Activated T-helper 1 cell treated with anti-CD3 and anti-CD28 coated beads, Interleukin-2, amount 50 U/mL, for 16 hours (primary cell): ENCODE measurements around the gene TNNI3K.

Experiments
- DNase-seq, 2 donors: peaks; one replicate each; pipeline ENCODE4 v3.0.0-alpha.2; 2020; ENCODE audit warnings: low read depth in 1 of 2, low spot score in 1 of 2

The TNNI3K gene

DNA sequence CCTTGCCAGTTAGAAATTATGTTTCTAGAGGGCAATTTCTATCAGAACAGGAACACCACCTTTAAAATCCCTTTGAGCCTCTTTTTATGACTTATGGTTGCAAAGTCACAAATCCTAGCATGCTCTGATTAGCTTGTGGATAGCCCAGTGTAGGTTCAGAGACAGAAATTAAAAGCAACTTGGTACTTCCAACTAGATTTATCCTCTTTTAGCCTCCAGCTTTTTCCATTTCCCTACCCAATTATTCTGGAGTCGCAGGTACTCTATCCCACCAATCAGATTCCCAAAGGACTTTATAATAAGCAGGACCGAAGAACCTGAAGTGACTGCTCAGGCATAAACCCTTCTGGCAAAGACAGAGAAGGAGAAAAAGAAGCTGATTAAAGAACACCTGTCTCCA lies 310.6 kb downstream of the TNNI3K start:
- DNase-seq, result no peak

DNA sequence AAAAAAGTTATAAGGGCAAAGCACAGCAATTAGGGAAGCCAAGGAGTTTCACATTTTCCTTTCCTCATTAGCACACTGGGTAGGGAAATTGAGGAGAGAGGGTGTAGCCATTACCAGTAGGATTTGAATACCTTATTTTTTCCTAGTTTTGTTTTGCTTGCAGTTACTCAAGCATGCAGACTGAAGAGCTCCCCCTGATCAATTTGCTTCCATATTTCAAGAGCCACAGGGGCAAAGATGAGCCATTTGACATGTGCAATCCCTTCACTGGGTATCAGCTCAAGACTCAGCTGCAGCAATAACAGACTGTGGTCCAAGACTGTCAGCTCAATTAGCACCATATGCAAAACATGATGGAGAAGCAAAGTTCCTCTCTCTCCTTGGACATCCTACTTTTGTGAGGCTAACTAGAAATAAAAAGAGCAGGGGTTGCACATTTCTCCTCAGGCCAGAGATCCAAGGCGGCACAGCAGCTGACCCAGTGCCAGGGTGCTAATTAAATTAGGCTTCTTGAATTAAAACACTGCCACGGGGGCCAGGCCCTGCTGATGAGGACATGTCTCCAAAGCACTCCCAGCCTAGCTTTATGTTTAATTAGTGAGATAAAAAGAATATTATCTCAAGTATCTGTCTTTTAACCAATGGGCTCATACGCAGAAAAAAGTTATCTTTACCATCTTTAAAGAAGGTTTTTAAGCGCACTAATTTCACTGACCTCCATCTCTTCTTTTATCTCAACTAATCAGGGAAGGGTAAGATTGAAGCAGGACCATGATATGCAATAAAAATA lies 314.0 kb downstream of the TNNI3K start:
- DNase-seq, result no peak

DNA sequence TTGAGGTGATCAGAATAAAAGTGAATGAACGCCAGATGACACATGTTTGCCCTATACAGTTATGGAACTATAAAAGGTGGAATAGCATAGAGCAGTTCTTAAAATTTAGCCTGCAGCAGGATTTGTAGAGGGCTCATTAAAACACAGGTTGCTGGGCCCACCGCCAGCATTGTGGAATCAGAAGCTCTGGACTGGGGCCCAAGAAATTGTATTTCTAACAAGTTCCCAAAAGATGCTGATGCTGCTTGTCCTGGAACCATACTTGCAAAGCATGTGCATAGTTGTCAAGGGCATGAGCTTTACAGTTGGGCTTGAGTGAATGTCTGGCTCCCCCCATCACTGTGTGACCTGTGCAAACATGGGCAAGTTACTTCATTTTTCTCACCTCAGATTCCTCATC lies 314.7 kb downstream of the TNNI3K start:
- no peak for DNase-seq

- no peak for DNase-seq
Measured at GRCh38 chr1:74570797-74571492, 335.8 kb downstream of the TNNI3K start.

DNA sequence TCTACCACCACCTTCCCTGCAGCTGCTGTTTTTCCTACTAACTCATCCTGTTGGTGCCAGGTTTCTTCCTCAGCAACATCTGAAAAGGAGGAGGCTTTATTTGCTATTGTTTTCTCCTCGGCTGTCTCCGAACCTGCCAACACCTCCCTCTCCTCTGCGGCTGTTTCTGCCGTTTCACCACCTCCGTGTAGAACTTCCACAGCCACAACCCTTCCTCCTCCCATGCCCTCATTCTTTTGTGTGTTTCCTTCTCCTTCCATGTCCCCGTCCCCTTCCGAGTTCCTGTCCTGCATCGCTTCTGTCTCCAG lies 336.3 kb downstream of the TNNI3K start:
- no peak for DNase-seq

- no peak for DNase-seq
Measured at GRCh38 chr1:74571891-74572290, 336.7 kb downstream of the TNNI3K start.

DNA sequence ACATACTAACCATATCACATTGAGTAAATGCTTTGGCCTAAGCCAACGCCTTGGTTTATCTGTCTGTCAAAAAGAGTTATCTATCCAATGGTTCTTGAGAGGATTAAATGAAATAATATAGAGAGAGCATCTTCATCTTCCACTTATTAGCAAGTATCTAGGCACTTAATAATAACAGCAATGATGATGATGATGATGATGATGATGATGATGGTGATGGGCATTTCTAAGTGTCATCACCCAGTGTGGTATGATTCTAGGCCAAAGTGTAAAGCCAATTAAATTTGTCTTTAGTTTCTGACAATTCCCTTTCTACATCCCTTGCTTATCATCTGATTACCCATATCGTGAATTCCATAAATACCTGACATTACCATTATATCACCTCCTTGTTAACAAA lies 342.9 kb downstream of the TNNI3K start:
- DNase-seq, result no peak

DNA sequence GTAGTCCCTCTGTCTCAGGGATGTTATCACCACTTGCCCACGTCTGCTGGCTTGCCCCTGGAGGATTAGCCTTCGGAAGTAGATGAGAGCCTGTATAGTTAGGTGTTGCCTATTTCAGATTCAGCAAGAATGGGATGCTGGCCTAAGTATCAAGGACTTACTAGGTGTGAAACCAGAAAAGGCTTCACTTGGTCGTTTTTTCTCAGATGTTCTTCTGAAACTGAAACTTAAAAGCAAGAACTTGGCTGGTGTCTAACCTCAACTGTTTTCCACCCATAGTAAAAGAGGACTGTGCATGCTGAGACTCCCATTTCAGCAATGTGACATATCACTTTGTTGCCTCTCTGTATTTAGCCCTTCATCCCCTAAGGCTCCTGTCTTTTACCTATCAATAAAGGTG lies 344.2 kb downstream of the TNNI3K start:
- no peak for DNase-seq

DNA sequence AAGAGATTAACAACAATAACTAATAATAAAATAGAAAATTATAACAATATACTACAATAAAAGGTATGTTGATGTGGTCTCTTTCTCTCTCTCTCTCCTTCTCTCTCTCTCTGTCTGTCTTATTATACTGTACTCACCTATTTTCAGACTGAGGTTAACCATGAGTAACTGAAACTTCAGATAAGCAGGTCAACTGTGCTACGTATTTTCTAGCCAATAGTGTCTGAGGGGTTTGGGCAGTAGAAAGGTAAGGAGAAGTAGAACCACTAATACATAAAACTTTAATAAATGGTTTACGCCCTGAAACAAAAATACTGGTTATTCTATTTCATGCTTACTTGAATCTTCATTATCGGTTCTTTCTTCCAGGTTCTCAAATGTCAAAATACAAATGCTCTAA lies 348.2 kb downstream of the TNNI3K start:
- DNase-seq, result no peak

DNA sequence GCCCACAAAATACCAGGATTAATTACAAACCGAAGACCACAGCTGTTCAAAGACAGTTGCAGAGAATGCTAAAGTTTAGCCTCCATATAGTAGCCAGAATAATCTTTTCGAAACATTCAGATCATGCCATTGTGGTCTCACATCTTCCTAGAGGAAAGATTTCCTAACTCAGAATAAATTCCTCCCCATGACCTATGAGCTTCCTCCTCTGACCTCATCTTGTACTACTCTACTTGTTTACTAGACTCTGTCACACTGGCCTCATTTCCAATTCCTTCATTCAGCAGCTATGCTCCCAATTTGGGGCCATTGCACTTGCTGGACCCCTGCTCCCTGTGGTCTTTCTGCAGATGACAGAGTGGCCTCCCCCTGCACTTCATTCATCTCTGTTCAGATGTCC lies 349.0 kb downstream of the TNNI3K start:
- no peak for DNase-seq

DNA sequence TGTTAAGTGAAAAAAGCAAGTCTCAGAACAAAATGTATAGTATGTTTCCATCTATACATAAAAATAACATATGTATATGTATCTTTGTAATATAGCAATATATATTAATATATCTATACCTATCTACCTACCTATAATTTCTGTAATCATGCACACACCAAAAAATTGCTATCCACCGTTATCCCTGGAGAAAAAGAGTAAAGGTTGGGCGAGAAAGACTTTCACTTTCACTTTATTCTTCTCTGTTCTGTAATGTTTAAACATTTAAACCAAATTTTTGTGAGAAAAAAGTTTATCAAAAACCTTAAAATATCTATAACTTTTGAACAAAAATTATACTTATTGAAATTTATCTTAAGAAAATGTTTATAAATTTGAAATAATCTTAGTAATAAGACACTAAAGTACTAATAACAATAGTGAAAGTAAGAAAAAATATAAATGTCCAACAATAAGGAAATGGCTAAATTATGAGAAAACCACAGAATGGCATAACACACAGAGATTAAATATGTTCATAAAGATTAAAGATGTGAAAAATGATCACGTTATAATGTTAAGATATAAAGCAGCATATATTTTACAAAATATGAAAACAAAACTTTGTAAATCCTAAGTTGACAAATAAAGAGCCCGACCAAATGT lies 351.2 kb downstream of the TNNI3K start:
- DNase-seq, result no peak

DNA sequence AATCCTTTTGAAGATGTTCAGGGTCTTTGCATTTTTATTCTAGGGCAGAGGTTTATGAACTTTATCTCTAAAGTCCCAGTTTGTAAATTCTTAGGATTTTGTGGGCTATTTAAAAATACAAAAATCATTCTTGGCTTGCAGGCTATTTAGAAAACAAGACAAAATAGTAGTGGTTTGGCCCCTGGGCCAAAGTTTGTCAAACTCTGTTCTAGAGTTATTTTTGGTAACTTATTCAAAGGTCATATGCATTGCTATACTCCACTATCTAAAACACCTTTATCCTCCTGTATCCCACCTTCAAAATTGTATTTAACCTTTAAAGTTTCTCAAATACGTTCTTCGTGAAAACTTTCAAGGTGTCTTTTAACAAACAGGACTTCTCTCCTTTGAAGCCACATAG lies 352.7 kb downstream of the TNNI3K start:
- no peak for DNase-seq

DNA sequence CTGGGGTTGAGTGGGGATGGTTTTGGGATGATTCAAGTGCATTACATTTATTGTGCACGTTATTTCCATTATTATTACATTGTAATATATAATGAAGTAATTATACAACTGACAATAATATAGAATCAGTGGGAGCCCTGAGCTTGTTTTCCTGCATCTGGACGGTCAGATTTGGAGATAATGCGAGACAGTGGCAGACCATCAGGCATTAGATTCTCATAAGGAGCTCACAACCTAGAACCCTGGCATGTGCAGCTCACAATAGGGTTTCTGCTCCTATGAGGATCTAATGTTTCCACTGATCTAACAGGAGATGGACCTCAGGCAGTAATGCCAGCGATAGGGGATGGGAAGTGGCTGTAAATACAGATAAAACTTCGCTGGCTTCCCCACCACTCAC lies 355.1 kb downstream of the TNNI3K start:
- no peak for DNase-seq

GRCh38 chr1:74591949-74592348 lies 356.8 kb downstream of the TNNI3K start:
- no peak for DNase-seq

DNA sequence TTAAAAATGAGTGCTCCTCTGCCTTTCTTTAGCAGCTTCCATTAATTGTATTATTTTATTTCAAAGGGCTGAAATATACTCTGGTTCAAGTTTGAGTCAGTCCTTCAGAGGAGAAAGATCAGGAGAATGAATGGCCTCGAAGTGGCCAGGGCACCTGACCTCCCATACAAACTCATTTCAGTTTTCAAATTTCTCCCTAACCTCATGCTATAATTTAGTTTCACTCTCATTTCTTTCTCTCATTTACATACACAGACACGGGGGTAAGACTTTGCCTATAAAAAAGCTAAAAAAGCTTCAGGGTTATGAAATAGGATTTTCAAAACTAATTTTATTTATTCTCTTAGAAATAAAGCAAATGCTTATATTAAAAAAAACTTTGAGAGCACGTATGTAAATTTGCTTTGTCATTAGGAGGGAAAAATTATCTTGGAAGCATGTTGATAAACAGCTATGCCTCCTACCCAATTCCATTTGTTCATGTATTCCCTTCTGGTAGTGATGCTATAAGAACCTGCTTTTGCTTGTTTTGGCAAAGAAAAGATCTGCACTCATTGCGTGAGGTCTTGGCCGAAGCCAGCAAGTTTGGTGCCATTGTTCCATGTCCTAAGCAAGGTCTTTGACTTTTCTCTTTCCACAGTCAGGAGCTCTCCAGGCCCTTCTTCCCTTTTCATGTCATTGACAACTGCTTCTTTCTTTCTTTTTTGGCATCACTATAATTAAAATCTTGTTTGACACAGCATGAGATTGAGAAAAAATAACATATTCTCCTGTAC lies 357.6 kb downstream of the TNNI3K start:
- no peak for DNase-seq
